CD14-positive monocyte (primary cell): ENCODE results near the gene RDH12. TPM values are rescaled to one million over a fixed set of nuclear protein-coding genes. Genes with fewer than 3 reads are reported as not detected.

ENCODE experiments used
- DNase-seq, 3 donors: peaks; one replicate each; pipeline ENCODE4 v3.0.0-alpha.2; 2011 to 2022
- H2AFZ ChIP-seq: 2 replicates; pipeline ENCODE4 v1.6.0; 2012; ENCODE audit warnings: mild to moderate bottlenecking, low read depth, low read length, inconsistent platforms; ENCODE audit not compliant: insufficient read depth, poor library complexity, severe bottlenecking
- H3K27ac ChIP-seq, 2 donors: 1 replicate in 1 of 2; 2 replicates in 1 of 2; pipeline ENCODE4 v1.5.1; 2012 to 2013; ENCODE audit warnings: low read length in 2 of 2, control low read depth in 1 of 2, inconsistent platforms in 1 of 2, low read depth in 1 of 2, mild to moderate bottlenecking in 1 of 2
- H3K27me3 ChIP-seq, 2 donors: one replicate each; pipeline versions ENCODE4 v1.6.0 to v1.6.1; 2011 to 2013; ENCODE audit warnings: low read length in 2 of 2; ENCODE audit not compliant: control insufficient read depth in 2 of 2, insufficient read depth in 2 of 2
- H3K36me3 ChIP-seq, 2 donors: replicated peaks in 1 of 2; 1 replicate in 1 of 2; 2 replicates in 1 of 2; pipeline versions ENCODE4 v1.5.1 to v1.6.1; 2012 to 2013; ENCODE audit warnings: low read length in 2 of 2, control low read depth in 1 of 2, inconsistent platforms in 1 of 2, mild to moderate bottlenecking in 1 of 2; ENCODE audit not compliant: insufficient read depth in 2 of 2, control insufficient read depth in 1 of 2
- H3K4me1 ChIP-seq, 2 donors: 1 replicate in 1 of 2; 2 replicates in 1 of 2; pipeline versions ENCODE4 v1.5.1 to v1.6.1; 2012 to 2013; ENCODE audit warnings: low read length in 2 of 2, control low read depth in 1 of 2, inconsistent platforms in 1 of 2, mild to moderate bottlenecking in 1 of 2, moderate library complexity in 1 of 2; ENCODE audit not compliant: insufficient read depth in 2 of 2, control insufficient read depth in 1 of 2
- H3K4me2 ChIP-seq: replicated peaks from 2 replicates; pipeline ENCODE3; 2012; ENCODE audit warnings: low read length, moderate library complexity, mild to moderate bottlenecking; ENCODE audit not compliant: poor library complexity, severe bottlenecking; ENCODE audit errors: extremely low read depth
- H3K4me3 ChIP-seq, 3 experiments: fragments of 200-600 bp in 1 of 3; sonication (generic) in 1 of 3; replicated peaks in 1 of 3; 1 replicate in 2 of 3; 2 replicates in 1 of 3; pipeline ENCODE4 v1.5.1; 2011 to 2013; ENCODE audit warnings: low read length in 3 of 3, mild to moderate bottlenecking in 3 of 3, control low read depth in 2 of 3, low read depth in 2 of 3, inconsistent platforms in 1 of 3, moderate library complexity in 1 of 3
- H3K79me2 ChIP-seq: 2 replicates; pipeline ENCODE4 v1.6.0; 2012; ENCODE audit warnings: mild to moderate bottlenecking, control low read depth, inconsistent platforms, low read length, moderate library complexity; ENCODE audit not compliant: insufficient read depth
- H3K9ac ChIP-seq: 2 replicates; pipeline ENCODE4 v1.6.0; 2017; ENCODE audit warnings: low read length, mild to moderate bottlenecking; ENCODE audit not compliant: insufficient read depth, poor library complexity, severe bottlenecking
- H3K9me3 ChIP-seq, 2 donors: replicated peaks in 1 of 2; 1 replicate in 1 of 2; 2 replicates in 1 of 2; pipeline versions ENCODE4 v1.5.1 to v1.6.1; 2012 to 2013; ENCODE audit warnings: low read length in 2 of 2, control low read depth in 1 of 2; ENCODE audit not compliant: control insufficient read depth in 1 of 2, insufficient read depth in 1 of 2
- H4K20me1 ChIP-seq: 2 replicates; pipeline ENCODE4 v1.6.0; 2012; ENCODE audit warnings: mild to moderate bottlenecking, low read length, control low read depth, moderate library complexity; ENCODE audit not compliant: insufficient read depth
- H3K27ac Mint-ChIP-seq, 7 donors: one replicate each; pipeline ENCODE4 v1.8.0; 2020; ENCODE audit warnings: mild to moderate bottlenecking in 7 of 7, mixed read lengths in 7 of 7, moderate library complexity in 6 of 7, inconsistent platforms in 2 of 7
- H3K27me3 Mint-ChIP-seq, 3 donors: one replicate each; pipeline ENCODE4 v1.8.0; 2021 to 2022; ENCODE audit warnings: low read depth in 3 of 3, mild to moderate bottlenecking in 3 of 3, mixed read lengths in 3 of 3, moderate library complexity in 3 of 3, inconsistent platforms in 1 of 3
- H3K36me3 Mint-ChIP-seq, 2 donors: one replicate each; pipeline ENCODE4 v1.8.0; 2020; ENCODE audit warnings: mixed read lengths in 2 of 2, inconsistent platforms in 1 of 2, mild to moderate bottlenecking in 1 of 2
- H3K4me1 Mint-ChIP-seq: one replicate; pipeline ENCODE4 v1.8.0; 2020; ENCODE audit warnings: mild to moderate bottlenecking, mixed read lengths
- H3K4me3 Mint-ChIP-seq, 2 donors: one replicate each; pipeline ENCODE4 v1.8.0; 2020; ENCODE audit warnings: mild to moderate bottlenecking in 2 of 2, mixed read lengths in 2 of 2, moderate library complexity in 1 of 2
- H3K9me3 Mint-ChIP-seq, 7 donors: one replicate each; pipeline ENCODE4 v1.8.0; 2020 to 2022; ENCODE audit warnings: mixed read lengths in 7 of 7, mild to moderate bottlenecking in 6 of 7, moderate library complexity in 6 of 7, inconsistent platforms in 2 of 7
- CTCF ChIP-seq: fragments of 200-600 bp; IDR thresholded peaks from one replicate; pipeline ENCODE4 v1.8.0; 2022; ENCODE audit warnings: antibody characterized with exemption, mild to moderate bottlenecking
- WGBS: methylation state at CpG from one replicate; pipeline ENCODE4 v1.1.5; 2013; ENCODE audit warnings: missing lambda C conversion rate; ENCODE audit not compliant: insufficient coverage; 5-methylcytosine and 5-hydroxymethylcytosine counted together
- intact Hi-C, 2 donors: fragments of 100-400 bp; cut with micrococcal nuclease; formaldehyde crosslinking; loops; one replicate each; pipeline versions ENCODE4 v1.15.0 to v1.15.1; 2023
- polyA plus RNA-seq, 3 donors: library from polyadenylated mRNA; depleted of rRNA in 1 of 3; unstranded in 2 of 3; stranded (reverse) in 1 of 3; fragments of 300-500 nt in 2 of 3; fragments of >200 nt in 1 of 3; fragmentation: Illumina TruSeq in 2 of 3; gene quantifications; 1 replicate in 2 of 3; 2 replicates in 1 of 3; pipeline ENCODE4 v1.2.3, GENCODE V29; 2012 to 2021

RDH12 gene
- polyA plus RNA-seq, 3 donors = 0.17 TPM; not detected in 2

GRCh38 chr14:67674139-67674479, 27.6 kb upstream of the RDH12 start:
- Mint-ChIP-seq H3K4me1 (peaks cover 30% of the 10 kb centered on the region), H3K4me3 (peak overlapping the region; percentile 90 to 91), H3K27ac (peak overlapping the region; percentile 86 to 96 (median 93)), H3K9me3 (no peaks in the 10 kb centered on the region), H3K36me3 (peaks cover 31 to 46% of the 10 kb centered on the region in 2 donors), H3K27me3 (peaks cover 0 to 2% (median 0%) of the 10 kb centered on the region in 3 donors)
- peaks cover 49% of the 10 kb centered on the region for H4K20me1 ChIP-seq
- H3K4me3 ChIP-seq = peak overlapping the region; percentile 76 to 95 (median 89)
- peak overlapping the region; percentile 95 for H3K9ac ChIP-seq
- intact Hi-C loops = loop anchor here (5.0 to 10.0 kb wide), 3 partner anchors 33 to 72 kb away; partner anchors contain the start of genes ARG2 (in 1 of the 2) and PIGH (in 1 of the 2)
- peak overlapping the region; percentile 83 to 97 for H3K27ac ChIP-seq
- H3K9me3 ChIP-seq = no peaks in the 10 kb centered on the region
- TF ChIP-seq CTCF = peak; percentile 21
- H3K79me2 ChIP-seq = peaks cover 52% of the 10 kb centered on the region
- peaks cover 22 to 31% of the 10 kb centered on the region in 2 donors for H3K4me1 ChIP-seq
- peak overlapping the region; percentile 90 for H2AFZ ChIP-seq
- DNase-seq = peak; percentile 22 to 51 (median 44)
- 0% methylated on average over 23 of the region's 25 CpGs for WGBS
- H3K27me3 ChIP-seq = no peaks in the 10 kb centered on the region
- H3K36me3 ChIP-seq = peaks cover 4 to 24% of the 10 kb centered on the region in 2 donors
- peak overlapping the region; percentile 94 for H3K4me2 ChIP-seq

- under 1% methylated on average over 87 of the region's 87 CpGs for WGBS
- Mint-ChIP-seq H3K9me3 (no peaks in the 10 kb centered on the region), H3K36me3 (peaks cover 29 to 42% of the 10 kb centered on the region in 2 donors), H3K27me3 (peaks cover 0 to 2% (median 0%) of the 10 kb centered on the region in 3 donors), H3K4me3 (peak within 1 kb of the TSS; percentile 91 to 96), H3K4me1 (peaks cover 28% of the 10 kb centered on the region), H3K27ac (peak within 1 kb of the TSS; percentile 89 to 96 (median 94))
- H3K79me2 ChIP-seq = peaks cover 47% of the 10 kb centered on the region
- TF ChIP-seq CTCF = no peak
- peak within 1 kb of the TSS; percentile 83 to 97 for H3K27ac ChIP-seq
- peak; percentile 59 to 69 (median 69) for DNase-seq
- peak within 1 kb of the TSS; percentile 94 for H3K4me2 ChIP-seq
- H3K4me3 ChIP-seq = peak within 1 kb of the TSS; percentile 76 to 95 (median 89)
- intact Hi-C loops = loop anchor here (5.0 to 10.0 kb wide), 3 partner anchors 33 to 72 kb away; partner anchors contain the start of genes ARG2 (in 1 of the 2) and PIGH (in 1 of the 2)
- peaks cover 44% of the 10 kb centered on the region for H4K20me1 ChIP-seq
- peaks cover 4 to 21% of the 10 kb centered on the region in 2 donors for H3K36me3 ChIP-seq
- H3K4me1 ChIP-seq = peaks cover 22 to 31% of the 10 kb centered on the region in 2 donors
- no peaks in the 10 kb centered on the region for H3K27me3 ChIP-seq
- peak within 1 kb of the TSS; percentile 90 for H2AFZ ChIP-seq
- peak within 1 kb of the TSS; percentile 95 for H3K9ac ChIP-seq
- no peaks in the 10 kb centered on the region for H3K9me3 ChIP-seq
Measured at GRCh38 chr14:67674480-67675218, 27.0 kb upstream of the RDH12 start, which contains the start of gene VTI1B. Gene VTI1B (minus strand): TSS chr14:67674632. CDS start chr14:67674489, 143 bp downstream.
